Fibroblast of lung (primary cell): ENCODE measurements around the gene DLX4. TPM values are rescaled to one million over a fixed set of nuclear protein-coding genes. Genes with fewer than 3 reads are reported as not detected.

ENCODE experiments used
- DNase-seq, 2 donors: peaks; one replicate each; pipeline versions ENCODE4 v3.0.0 to v3.0.0-alpha.2; 2010; ENCODE audit warnings: low read depth in 2 of 2
- H2AFZ ChIP-seq: 2 replicates; pipeline ENCODE4 v1.5.1; 2012; ENCODE audit warnings: low read length, control low read depth, inconsistent platforms
- H3K27ac ChIP-seq: 2 replicates; pipeline ENCODE4 v1.5.1; 2011; ENCODE audit warnings: low read length, control low read depth; ENCODE audit not compliant: insufficient read depth
- H3K27me3 ChIP-seq: 2 replicates; pipeline ENCODE4 v1.5.1; 2011; ENCODE audit warnings: mild to moderate bottlenecking, low read length; ENCODE audit not compliant: control insufficient read depth, insufficient read depth
- H3K36me3 ChIP-seq: 2 replicates; pipeline ENCODE4 v1.5.1; 2011; ENCODE audit warnings: low read length; ENCODE audit not compliant: control insufficient read depth, insufficient read depth
- H3K4me1 ChIP-seq: 2 replicates; pipeline ENCODE4 v1.5.1; 2011; ENCODE audit warnings: low read length; ENCODE audit not compliant: control insufficient read depth, insufficient read depth; ENCODE audit errors: extremely low read depth
- H3K4me2 ChIP-seq: 2 replicates; pipeline ENCODE4 v1.5.1; 2011; ENCODE audit warnings: low read length, control low read depth; ENCODE audit not compliant: insufficient read depth; ENCODE audit errors: extremely low read depth
- H3K4me3 ChIP-seq, 4 experiments: fragments of 200-600 bp in 1 of 4; sonication (generic) in 1 of 4; replicated peaks in 1 of 4; 2 replicates each; pipeline ENCODE4 v1.5.1; 2011 to 2016; ENCODE audit warnings: low read length in 4 of 4, low read depth in 3 of 4, mild to moderate bottlenecking in 3 of 4, control low read depth in 2 of 4, inconsistent platforms in 1 of 4, mixed read lengths in 1 of 4; ENCODE audit not compliant: insufficient read depth in 1 of 4; ENCODE audit errors: control extremely low read depth in 1 of 4
- H3K79me2 ChIP-seq: 2 replicates; pipeline ENCODE4 v1.5.1; 2012; ENCODE audit warnings: mild to moderate bottlenecking, low read length, inconsistent platforms; ENCODE audit not compliant: control insufficient read depth, insufficient read depth
- H3K9ac ChIP-seq: 2 replicates; pipeline ENCODE4 v1.5.1; 2011; ENCODE audit warnings: mild to moderate bottlenecking, low read length, control low read depth; ENCODE audit not compliant: insufficient read depth
- H3K9me3 ChIP-seq: 2 replicates; pipeline ENCODE4 v1.5.1; 2012; ENCODE audit warnings: low read depth, low read length; ENCODE audit not compliant: control insufficient read depth, insufficient read depth
- H4K20me1 ChIP-seq: 2 replicates; pipeline ENCODE4 v1.5.1; 2011; ENCODE audit warnings: low read length; ENCODE audit not compliant: control insufficient read depth, insufficient read depth; ENCODE audit errors: extremely low read depth
- EZH2 ChIP-seq: IDR thresholded peaks from 2 replicates; pipeline ENCODE4 v1.5.1; 2012; ENCODE audit warnings: low read length, control low read depth, mild to moderate bottlenecking; ENCODE audit errors: missing control alignments
- polyA plus RNA-seq, 2 donors: library from polyadenylated mRNA; depleted of rRNA in 1 of 2; stranded (reverse) in 1 of 2; unstranded in 1 of 2; fragments of >200 nt; gene quantifications; 2 replicates each; pipeline ENCODE4 v1.2.1, GENCODE V29; 2011 to 2012; ENCODE audit warnings: missing spikeins in 1 of 2
- total RNA-seq: library from RNA; depleted of rRNA; stranded (reverse); fragments of >200 nt; gene quantifications from 2 replicates; pipeline ENCODE4 v1.2.1, GENCODE V29; 2014
- TF ChIP-seq, protein P1 (sequence below), 2 donors: IDR thresholded peaks in 1 of 2; conservative IDR thresholded peaks in 1 of 2; 1 replicate in 1 of 2; 2 replicates in 1 of 2; pipeline ENCODE4 v1.5.1; 2011 to 2012; ENCODE audit warnings: low read length in 2 of 2, control low read depth in 1 of 2, inconsistent platforms in 1 of 2, low read depth in 1 of 2, mild to moderate bottlenecking in 1 of 2

DLX4 gene
- total and polyA plus RNA-seq, 2 donors (not counting 1 experiment from before 2014, with no cell fraction given): not detected

DNA sequence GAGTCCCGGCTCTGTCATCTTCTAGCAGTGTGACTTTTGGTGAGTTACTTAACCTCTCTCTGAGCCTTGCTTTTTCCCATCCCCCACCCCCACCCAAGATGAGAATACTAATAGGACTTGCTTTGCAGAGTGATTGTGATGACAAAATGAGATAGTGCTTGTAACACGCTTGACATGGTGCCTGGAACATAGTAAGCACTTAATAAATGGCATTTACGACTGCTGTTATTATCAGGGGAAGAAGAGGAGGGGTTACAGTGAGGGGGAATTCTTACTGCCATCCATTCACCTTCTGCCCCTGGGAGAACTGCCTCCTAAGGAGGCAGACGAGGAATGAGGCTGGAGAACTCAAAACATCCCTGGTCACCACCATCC lies 7.8 kb downstream of the DLX4 start:
- H3K36me3 ChIP-seq: no peaks in the 10 kb centered on the region
- H3K4me3 ChIP-seq: no peak overlapping the region
- no peak overlapping the region for H3K27ac ChIP-seq
- no peak overlapping the region for H3K4me2 ChIP-seq
- peaks cover 49% of the 10 kb centered on the region for H3K27me3 ChIP-seq
- H3K4me1 ChIP-seq: no peaks in the 10 kb centered on the region
- no peak for TF ChIP-seq EZH2
- TF ChIP-seq, protein P1, sequence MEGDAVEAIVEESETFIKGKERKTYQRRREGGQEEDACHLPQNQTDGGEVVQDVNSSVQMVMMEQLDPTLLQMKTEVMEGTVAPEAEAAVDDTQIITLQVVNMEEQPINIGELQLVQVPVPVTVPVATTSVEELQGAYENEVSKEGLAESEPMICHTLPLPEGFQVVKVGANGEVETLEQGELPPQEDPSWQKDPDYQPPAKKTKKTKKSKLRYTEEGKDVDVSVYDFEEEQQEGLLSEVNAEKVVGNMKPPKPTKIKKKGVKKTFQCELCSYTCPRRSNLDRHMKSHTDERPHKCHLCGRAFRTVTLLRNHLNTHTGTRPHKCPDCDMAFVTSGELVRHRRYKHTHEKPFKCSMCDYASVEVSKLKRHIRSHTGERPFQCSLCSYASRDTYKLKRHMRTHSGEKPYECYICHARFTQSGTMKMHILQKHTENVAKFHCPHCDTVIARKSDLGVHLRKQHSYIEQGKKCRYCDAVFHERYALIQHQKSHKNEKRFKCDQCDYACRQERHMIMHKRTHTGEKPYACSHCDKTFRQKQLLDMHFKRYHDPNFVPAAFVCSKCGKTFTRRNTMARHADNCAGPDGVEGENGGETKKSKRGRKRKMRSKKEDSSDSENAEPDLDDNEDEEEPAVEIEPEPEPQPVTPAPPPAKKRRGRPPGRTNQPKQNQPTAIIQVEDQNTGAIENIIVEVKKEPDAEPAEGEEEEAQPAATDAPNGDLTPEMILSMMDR (conservative IDR thresholded peaks at IDR 0.05 in 1 of 2, IDR thresholded peaks at IDR 0.05 in 1 of 2; ENCODE audit: low read depth in 1 of 2, low read length in 2 of 2): no peak
- no peak for DNase-seq
- H3K9me3 ChIP-seq: no peaks in the 10 kb centered on the region
- no peak overlapping the region for H3K9ac ChIP-seq
- H2AFZ ChIP-seq: no peak overlapping the region
- H3K79me2 ChIP-seq: no peaks in the 10 kb centered on the region
- H4K20me1 ChIP-seq: no peaks in the 10 kb centered on the region

- Histone ChIP-seq H2AFZ (no peak overlapping the region), H3K4me1 (no peaks in the 10 kb centered on the region), H3K4me2 (no peak overlapping the region), H3K36me3 (no peaks in the 10 kb centered on the region), H3K9ac (no peak overlapping the region), H3K79me2 (no peaks in the 10 kb centered on the region), H3K27ac (no peak overlapping the region), H3K4me3 (no peak overlapping the region), H3K27me3 (peaks cover 40% of the 10 kb centered on the region), H3K9me3 (no peaks in the 10 kb centered on the region), H4K20me1 (no peaks in the 10 kb centered on the region)
- peak in 1 of 2 donors; percentile 25 for DNase-seq
- TF ChIP-seq EZH2: no peak
- TF ChIP-seq, protein P1 (conservative IDR thresholded peaks at IDR 0.05 in 1 of 2, IDR thresholded peaks at IDR 0.05 in 1 of 2; ENCODE audit: low read depth in 1 of 2, low read length in 2 of 2): no peak
Measured at GRCh38 chr17:49977463-49978389, 8.7 kb downstream of the DLX4 start.

DNA sequence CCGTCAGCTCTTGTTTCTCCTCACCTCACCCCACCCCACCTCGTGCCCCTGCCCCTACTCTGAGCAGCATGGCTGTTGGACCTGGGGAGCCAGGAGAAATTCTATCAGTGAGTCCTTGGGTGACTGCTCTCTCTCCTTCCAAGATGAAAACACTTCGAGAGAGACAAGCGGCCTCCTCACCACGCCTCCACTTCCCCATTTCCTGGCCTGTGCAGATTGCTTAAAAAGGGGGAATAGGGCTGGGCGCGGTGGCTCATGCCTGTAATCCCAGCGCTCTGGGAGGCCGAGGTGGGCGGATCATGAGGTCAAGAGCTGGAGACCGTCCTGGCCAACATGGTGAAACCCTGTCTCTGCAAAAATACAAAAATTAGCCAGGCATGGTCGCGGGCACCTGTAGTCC lies 9.5 kb downstream of the DLX4 start:
- Histone ChIP-seq H3K9ac (no peak overlapping the region), H4K20me1 (no peaks in the 10 kb centered on the region), H3K4me2 (no peak overlapping the region), H3K4me3 (no peak overlapping the region), H3K9me3 (no peaks in the 10 kb centered on the region), H3K79me2 (no peaks in the 10 kb centered on the region), H3K4me1 (no peaks in the 10 kb centered on the region), H3K27me3 (peaks cover 33% of the 10 kb centered on the region), H2AFZ (no peak overlapping the region), H3K27ac (no peak overlapping the region), H3K36me3 (no peaks in the 10 kb centered on the region)
- DNase-seq: no peak
- TF ChIP-seq, protein P1 (conservative IDR thresholded peaks at IDR 0.05 in 1 of 2, IDR thresholded peaks at IDR 0.05 in 1 of 2; ENCODE audit: low read depth in 1 of 2, low read length in 2 of 2): no peak
- TF ChIP-seq EZH2: no peak
